HCT116 (cell line): ENCODE results near the gene SPAG8. TPM values are rescaled to one million over a fixed set of nuclear protein-coding genes. Genes with fewer than 3 reads are reported as not detected.

Experiments
- ATAC-seq: fragments of 200-7000 bp; cut with Tn5 transposase; 2 replicates; pipeline ENCODE4 v1.9.1; 2020; ENCODE audit warnings: mild to moderate bottlenecking, moderate library complexity
- BruUV-seq: library from RNA; stranded (reverse); fragments of 400-500 nt; replicated peaks from 2 replicates; lab custom pipeline; 2021; lab: Mats Ljungman, UMichigan
- CTCF ChIA-PET: fragments of 300-600 bp; sonication (Branson Sonifier 250); formaldehyde crosslinking; loops from one replicate; lab custom pipeline; 2021; ENCODE audit warnings: antibody characterized with exemption; lab: Charles Lee
- POLR2A ChIA-PET: fragments of 300-600, 350-600 bp; sonication (Branson Sonifier 250); formaldehyde crosslinking; loops from one replicate; lab custom pipeline; 2021; ENCODE audit warnings: antibody characterized with exemption; lab: Charles Lee
- RAD21 ChIA-PET, 2 experiments: fragments of 300-600 bp; sonication (Branson Sonifier 250); formaldehyde crosslinking; loops; one replicate each; lab custom pipeline; 2023; ENCODE audit warnings: low total read pairs in 2 of 2; ENCODE audit not compliant: uncharacterized antibody in 2 of 2, unreplicated experiment in 2 of 2, low non-redundant PET in 1 of 2; lab: Charles Lee
- DNase-seq: peaks from one replicate; pipeline ENCODE4 v3.0.0-alpha.2; 2010; ENCODE audit warnings: low read depth, low spot score
- H2AFZ ChIP-seq: fragments of 200-600 bp; shearing (Covaris generic), sonication (generic); 2 replicates; pipeline ENCODE4 v1.6.1; 2017; ENCODE audit warnings: low read depth, mixed run types, mixed read lengths, antibody characterized with exemption, low read length; ENCODE audit not compliant: poor library complexity, severe bottlenecking
- H3K27ac ChIP-seq: 2 replicates; pipeline ENCODE4 v1.5.1; 2012; ENCODE audit warnings: low read depth, low read length
- H3K27me3 ChIP-seq: fragments of 200-600 bp; sonication (generic); 2 replicates; pipeline ENCODE4 v1.6.1; 2016; ENCODE audit warnings: mixed run types, low read length, mixed read lengths; ENCODE audit not compliant: insufficient read depth
- H3K36me3 ChIP-seq, 2 experiments: fragments of 200-500 bp in 1 of 2; fragments of 200-600 bp in 1 of 2; sonication (Bioruptor generic) in 1 of 2; sonication (generic) in 1 of 2; 2 replicates each; pipeline versions ENCODE4 v1.5.1 to v1.6.1; 2014 to 2016; ENCODE audit warnings: low read length in 2 of 2, inconsistent platforms in 1 of 2, mixed read lengths in 1 of 2, mixed run types in 1 of 2; ENCODE audit not compliant: insufficient read depth in 2 of 2, control insufficient read depth in 1 of 2
- H3K4me1 ChIP-seq, 2 experiments: fragments of 200-600 bp in 1 of 2; sonication (generic) in 1 of 2; 2 replicates each; pipeline versions ENCODE4 v1.5.1 to v1.6.1; 2012 to 2017; ENCODE audit warnings: low read length in 2 of 2, inconsistent platforms in 1 of 2, mild to moderate bottlenecking in 1 of 2, mixed read lengths in 1 of 2, mixed run types in 1 of 2, moderate library complexity in 1 of 2; ENCODE audit not compliant: insufficient read depth in 2 of 2, control insufficient read depth in 1 of 2
- H3K4me2 ChIP-seq: fragments of 200-600 bp; sonication (generic); 2 replicates; pipeline ENCODE4 v1.6.1; 2017; ENCODE audit warnings: mixed run types, low read length, mixed read lengths
- H3K4me3 ChIP-seq, 2 experiments: fragments of 200-600 bp in 1 of 2; sonication (generic) in 1 of 2; replicated peaks in 1 of 2; 2 replicates each; pipeline ENCODE4 v1.5.1; 2011 to 2016; ENCODE audit warnings: low read length in 2 of 2, control low read depth in 1 of 2, low read depth in 1 of 2, mild to moderate bottlenecking in 1 of 2, mixed read lengths in 1 of 2, mixed run types in 1 of 2
- H3K79me2 ChIP-seq: fragments of 200-600 bp; sonication (generic); 2 replicates; pipeline ENCODE4 v1.6.1; 2017; ENCODE audit warnings: mild to moderate bottlenecking, mixed run types, low read length, moderate library complexity, mixed read lengths; ENCODE audit not compliant: insufficient read depth
- H3K9ac ChIP-seq: fragments of 200-600 bp; sonication (generic); 2 replicates; pipeline ENCODE4 v1.6.1; 2016; ENCODE audit warnings: low read length, mixed read lengths
- H3K9me2 ChIP-seq: fragments of 200-600 bp; sonication (generic), shearing (Covaris generic); 2 replicates; pipeline ENCODE4 v1.6.1; 2017; ENCODE audit warnings: mixed run types, mild to moderate bottlenecking, moderate library complexity; ENCODE audit not compliant: insufficient read depth
- H3K9me3 ChIP-seq, 2 experiments: fragments of 200-500 bp in 1 of 2; fragments of 200-600 bp in 1 of 2; sonication (Bioruptor generic) in 1 of 2; sonication (generic) in 1 of 2; 2 replicates each; pipeline ENCODE4 v1.6.1; 2014 to 2017; ENCODE audit warnings: low read length in 2 of 2, mixed read lengths in 2 of 2, inconsistent platforms in 1 of 2, low read depth in 1 of 2, mild to moderate bottlenecking in 1 of 2, mixed run types in 1 of 2, moderate library complexity in 1 of 2; ENCODE audit not compliant: control insufficient read depth in 1 of 2, insufficient read depth in 1 of 2
- H4K20me1 ChIP-seq: fragments of 200-600 bp; sonication (generic), shearing (Covaris generic); 2 replicates; pipeline ENCODE4 v1.6.1; 2017; ENCODE audit warnings: mixed run types, mild to moderate bottlenecking, moderate library complexity; ENCODE audit not compliant: insufficient read depth
- CBX3 ChIP-seq: IDR thresholded peaks from 2 replicates; pipeline ENCODE4 v1.6.1; 2012; ENCODE audit warnings: low read depth
- CEBPB ChIP-seq: IDR thresholded peaks from 2 replicates; pipeline ENCODE4 v1.6.1; 2012; ENCODE audit warnings: low read depth
- EGR1 ChIP-seq: IDR thresholded peaks from 2 replicates; pipeline ENCODE4 v1.6.1; 2012; ENCODE audit warnings: low read depth
- EZH2 ChIP-seq: fragments of 200-600 bp; sonication (generic); IDR thresholded peaks from 2 replicates; pipeline ENCODE4 v1.6.1; 2017; ENCODE audit warnings: antibody characterized with exemption, mixed run types
- EZH2phosphoT487 ChIP-seq: fragments of 200-600 bp; IDR thresholded peaks from 2 replicates; pipeline ENCODE4 v1.6.1; 2018; ENCODE audit warnings: antibody characterized with exemption, borderline replicate concordance
- FOSL1 ChIP-seq: IDR thresholded peaks from 2 replicates; pipeline ENCODE4 v1.6.1; 2012; ENCODE audit warnings: low read depth
- JUND ChIP-seq: IDR thresholded peaks from 2 replicates; pipeline ENCODE4 v1.6.1; 2012
- MAX ChIP-seq: IDR thresholded peaks from 2 replicates; pipeline ENCODE4 v1.6.1; 2012
- POLR2A ChIP-seq: IDR thresholded peaks from 2 replicates; pipeline ENCODE4 v1.7.0; 2011; ENCODE audit warnings: borderline replicate concordance; ENCODE audit not compliant: insufficient read depth, insufficient read length; ENCODE audit errors: extremely low read depth
- POLR2AphosphoS5 ChIP-seq: IDR thresholded peaks from 2 replicates; pipeline ENCODE4 v1.6.1; 2011; ENCODE audit warnings: mild to moderate bottlenecking, low read depth, low read length, moderate library complexity
- RAD21 ChIP-seq: IDR thresholded peaks from 2 replicates; pipeline ENCODE4 v1.6.1; 2012; ENCODE audit warnings: low read depth, mild to moderate bottlenecking
- REST ChIP-seq: IDR thresholded peaks from 2 replicates; pipeline ENCODE4 v1.6.1; 2012; ENCODE audit warnings: low read depth
- SIN3A ChIP-seq: IDR thresholded peaks from 2 replicates; pipeline ENCODE4 v1.6.1; 2012; ENCODE audit warnings: low read depth
- SP1 ChIP-seq: IDR thresholded peaks from 2 replicates; pipeline ENCODE4 v1.6.1; 2012; ENCODE audit warnings: low read depth
- SRF ChIP-seq: IDR thresholded peaks from 2 replicates; pipeline ENCODE4 v1.6.1; 2012; ENCODE audit warnings: low read depth
- YY1 ChIP-seq: IDR thresholded peaks from 2 replicates; pipeline ENCODE4 v1.6.1; 2011; ENCODE audit warnings: low read length, low read depth, moderate library complexity, mild to moderate bottlenecking; ENCODE audit not compliant: insufficient replicate concordance; ENCODE audit errors: extremely low read depth
- ZBTB33 ChIP-seq: IDR thresholded peaks from 2 replicates; pipeline ENCODE4 v1.6.1; 2011; ENCODE audit warnings: mild to moderate bottlenecking, low read length, moderate library complexity; ENCODE audit not compliant: insufficient replicate concordance; ENCODE audit errors: extremely low read depth
- ZFX ChIP-seq: fragments of 450-650 bp; IDR thresholded peaks from 2 replicates; pipeline ENCODE4 v1.6.1; 2017
- ZNF274 ChIP-seq: fragments of 200-500 bp; sonication (Bioruptor generic); IDR thresholded peaks from 2 replicates; pipeline ENCODE4 v1.6.1; 2014; ENCODE audit warnings: mild to moderate bottlenecking, low read depth, low read length, inconsistent platforms
- intact Hi-C: fragments of 100-400 bp; cut with micrococcal nuclease; formaldehyde crosslinking; loops from 2 replicates; pipeline ENCODE4 v1.10.0; 2022
- total RNA-seq: library from RNA; stranded (reverse); gene quantifications from one replicate; pipeline ENCODE4 v1.2.1, GENCODE V29; 2021; ENCODE audit not compliant: unreplicated experiment
- TF ChIP-seq, protein P1 (sequence below): IDR thresholded peaks from 2 replicates; pipeline ENCODE4 v1.6.1; 2012

The SPAG8 gene
- total RNA-seq, 1 experiment from 2014 or later = 0.39 TPM

GRCh38 chr9:35832814-35833213 lies 20.8 kb upstream of the SPAG8 start:
- no peaks in the 10 kb centered on the region for H3K79me2 ChIP-seq
- TF ChIP-seq SRF = no peak
- no peak for TF ChIP-seq MAX
- no peak for TF ChIP-seq EGR1
- TF ChIP-seq CEBPB = no peak
- no peak for TF ChIP-seq RAD21
- TF ChIP-seq, protein P1, sequence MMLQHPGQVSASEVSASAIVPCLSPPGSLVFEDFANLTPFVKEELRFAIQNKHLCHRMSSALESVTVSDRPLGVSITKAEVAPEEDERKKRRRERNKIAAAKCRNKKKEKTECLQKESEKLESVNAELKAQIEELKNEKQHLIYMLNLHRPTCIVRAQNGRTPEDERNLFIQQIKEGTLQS = no peak
- TF ChIP-seq SP1 = no peak
- TF ChIP-seq REST = no peak
- TF ChIP-seq EZH2phosphoT487 = no peak
- no peak for TF ChIP-seq POLR2A
- no peak for TF ChIP-seq ZNF274
- TF ChIP-seq FOSL1 = no peak
- TF ChIP-seq POLR2AphosphoS5 = no peak
- TF ChIP-seq CBX3 = no peak
- no peak for TF ChIP-seq YY1
- TF ChIP-seq SIN3A = no peak
- no peak for TF ChIP-seq ZBTB33
- TF ChIP-seq ZFX = no peak
- no peak for TF ChIP-seq JUND
- TF ChIP-seq EZH2 = no peak
- intact Hi-C loops = no loop called here
- H4K20me1 ChIP-seq = no peaks in the 10 kb centered on the region
- ATAC-seq = no peak
- ChIA-PET CTCF (no interaction called here), POLR2A (no interaction called here), RAD21 (no interaction called here)
- H2AFZ ChIP-seq = no peak overlapping the region
- H3K36me3 ChIP-seq = no peaks in the 10 kb centered on the region
- no peak overlapping the region for H3K27ac ChIP-seq
- no peaks in the 10 kb centered on the region for H3K27me3 ChIP-seq
- no peak for DNase-seq
- H3K4me1 ChIP-seq = peaks cover 3 to 25% of the 10 kb centered on the region in 2 experiments; a peak in 3 of 4 replicates
- H3K9me2 ChIP-seq = no peaks in the 10 kb centered on the region
- no TSS peak for BruUV-seq
- no peak overlapping the region for H3K4me2 ChIP-seq
- no peak overlapping the region for H3K4me3 ChIP-seq
- H3K9ac ChIP-seq = no peak overlapping the region
- no peaks in the 10 kb centered on the region for H3K9me3 ChIP-seq
